Right lung (tissue), 5 donors: ENCODE measurements around the gene DLG5. TPM values are rescaled to one million over a fixed set of nuclear protein-coding genes. Genes with fewer than 3 reads are reported as not detected.

ENCODE experiments used
- DNase-seq, 2 donors: peaks; one replicate each; pipeline ENCODE4 v3.0.0-alpha.2; 2013
- polyA plus RNA-seq, 5 donors: library from polyadenylated mRNA; unstranded; fragments of 120-200 nt; gene quantifications; one replicate each; pipeline versions ENCODE4 v1.2.1 to v1.2.3, GENCODE V29; 2013; ENCODE audit warnings: inconsistent platforms in 1 of 5, low replicate concordance in 1 of 5; ENCODE audit not compliant: insufficient read length in 5 of 5, insufficient read depth in 1 of 5

DLG5 gene
- polyA plus RNA-seq, 5 donors = 37.5 to 53.2 (median 44.3) TPM

DNA sequence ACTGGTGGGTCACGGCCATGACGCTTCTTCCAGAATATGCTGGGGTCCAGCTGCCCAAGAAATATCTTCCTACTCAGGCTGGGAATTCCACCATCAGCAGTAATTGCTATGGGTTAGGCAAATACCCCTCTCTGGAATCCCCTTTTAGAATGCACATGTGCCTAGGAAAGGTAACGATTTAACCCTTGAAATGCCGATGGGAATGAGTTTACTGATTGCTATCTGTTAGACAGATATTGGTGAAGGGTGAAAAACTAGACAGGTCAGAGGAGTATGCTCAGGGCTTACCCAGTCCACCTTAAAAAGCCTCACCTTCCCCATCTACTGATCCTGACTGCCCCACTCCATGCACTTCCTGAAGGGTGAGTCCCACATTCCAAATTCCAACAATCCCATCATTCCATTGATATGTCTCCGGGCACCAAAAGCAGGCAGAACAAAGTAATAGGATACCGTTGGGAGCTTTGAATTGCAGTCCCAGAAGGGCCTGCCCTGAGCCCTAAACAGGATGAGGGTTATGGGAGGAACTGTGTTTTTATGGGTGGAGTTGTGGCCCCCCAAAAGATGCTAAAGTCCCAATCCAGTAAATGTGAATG, 59.3 kb downstream of the DLG5 start:
- DNase-seq = no peak

DNA sequence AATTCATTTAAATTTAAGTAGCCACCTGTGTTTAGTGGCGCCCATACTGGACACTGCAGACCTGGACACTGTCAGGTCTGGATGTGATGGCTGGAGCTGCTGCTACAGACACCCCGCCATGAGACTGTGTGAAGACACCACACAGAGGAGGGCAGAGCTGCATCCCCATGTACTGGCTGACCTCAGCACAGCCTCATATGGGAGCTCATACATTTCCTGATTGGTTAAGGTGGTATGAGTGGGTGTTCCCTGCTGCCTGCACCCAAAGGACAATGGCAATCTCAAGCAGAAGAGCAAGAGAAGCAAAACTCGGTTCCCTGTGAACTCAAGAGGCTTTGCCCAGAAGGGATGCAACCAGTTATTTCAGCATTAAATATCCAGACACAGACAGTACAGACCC, 60.0 kb downstream of the DLG5 start:
- no peak for DNase-seq

DNA sequence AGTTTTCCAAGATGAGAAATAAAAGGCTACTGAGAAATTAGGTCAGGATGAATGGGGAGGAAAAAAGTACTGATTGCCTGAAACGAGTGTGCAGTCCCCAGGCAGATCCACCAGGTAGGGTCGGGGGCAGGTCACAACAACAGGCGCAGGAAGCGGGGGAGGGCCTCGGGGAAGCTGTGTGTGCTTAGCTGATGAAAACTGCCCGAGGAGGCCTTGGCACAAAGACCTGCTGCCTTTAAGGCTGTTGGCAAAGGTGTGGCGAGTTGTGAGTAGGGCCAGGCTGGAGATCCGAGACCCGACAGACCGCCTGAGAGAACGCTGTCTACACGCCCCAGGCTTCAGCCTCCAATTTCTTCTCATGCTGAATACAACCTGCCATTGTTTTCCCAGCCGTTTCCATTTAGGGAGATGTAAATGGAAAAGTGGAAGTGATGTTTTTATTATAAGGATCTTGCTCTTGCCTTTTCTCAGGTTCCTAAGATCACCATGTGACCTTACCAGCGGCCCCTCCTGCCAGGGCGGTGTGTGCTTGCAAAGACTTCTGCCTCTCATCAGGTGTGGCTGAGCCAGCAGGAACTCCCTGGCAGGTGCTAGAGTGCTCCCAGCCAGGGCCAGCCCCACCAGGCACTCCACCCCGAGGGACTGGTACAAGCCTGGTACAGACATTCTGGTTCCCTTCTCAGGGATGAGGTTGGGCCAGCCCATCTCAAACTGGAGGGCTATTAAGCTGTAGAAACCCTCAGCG, 60.8 kb downstream of the DLG5 start:
- no peak for DNase-seq

GRCh38 chr10:77864151-77864851, 62.3 kb downstream of the DLG5 start:
- DNase-seq = no peak

GRCh38 chr10:77863446-77863845, 63.1 kb downstream of the DLG5 start:
- DNase-seq = peak in 1 of 2 donors; percentile 19

DNA sequence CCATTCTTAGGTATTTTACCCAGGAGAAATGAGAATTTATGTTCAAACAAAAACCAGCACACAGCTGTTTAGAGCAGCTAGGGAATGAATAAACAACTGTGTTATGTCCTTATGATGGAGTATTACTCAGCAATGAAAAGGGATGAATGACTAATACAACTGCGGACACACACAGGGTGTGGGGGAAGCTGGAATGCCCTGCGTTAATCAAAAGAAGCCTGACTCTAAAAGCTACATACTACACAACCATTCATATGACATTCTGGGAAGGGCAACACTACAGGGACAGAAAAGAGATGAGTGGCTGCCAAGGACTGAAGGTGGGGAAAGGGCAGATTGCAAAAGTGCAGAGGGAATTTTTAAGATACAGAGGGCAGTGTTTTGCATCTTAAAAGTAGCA, 64.0 kb downstream of the DLG5 start:
- no peak for DNase-seq

DNA sequence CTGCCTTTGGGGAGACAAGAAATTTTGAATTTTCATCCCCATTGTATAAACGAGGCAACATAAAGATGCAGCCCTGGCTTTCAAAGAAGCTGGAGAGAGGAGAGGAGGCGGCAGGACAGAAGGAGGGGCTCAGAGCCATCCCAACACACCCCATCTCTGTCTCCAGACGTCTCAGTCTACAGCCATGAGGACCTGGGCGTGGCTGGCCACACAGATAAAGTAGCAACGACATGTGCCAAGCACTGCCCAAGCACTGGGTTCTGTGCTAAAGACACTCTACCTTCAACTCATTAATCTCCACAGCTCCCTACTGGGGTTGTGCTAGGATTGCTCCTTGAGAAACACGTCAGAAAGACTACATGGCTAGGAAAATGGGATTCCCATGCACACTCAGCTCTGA, 65.2 kb downstream of the DLG5 start:
- DNase-seq = no peak

- DNase-seq = no peak
Measured at GRCh38 chr10:77859865-77860282, 66.7 kb downstream of the DLG5 start.

DNA sequence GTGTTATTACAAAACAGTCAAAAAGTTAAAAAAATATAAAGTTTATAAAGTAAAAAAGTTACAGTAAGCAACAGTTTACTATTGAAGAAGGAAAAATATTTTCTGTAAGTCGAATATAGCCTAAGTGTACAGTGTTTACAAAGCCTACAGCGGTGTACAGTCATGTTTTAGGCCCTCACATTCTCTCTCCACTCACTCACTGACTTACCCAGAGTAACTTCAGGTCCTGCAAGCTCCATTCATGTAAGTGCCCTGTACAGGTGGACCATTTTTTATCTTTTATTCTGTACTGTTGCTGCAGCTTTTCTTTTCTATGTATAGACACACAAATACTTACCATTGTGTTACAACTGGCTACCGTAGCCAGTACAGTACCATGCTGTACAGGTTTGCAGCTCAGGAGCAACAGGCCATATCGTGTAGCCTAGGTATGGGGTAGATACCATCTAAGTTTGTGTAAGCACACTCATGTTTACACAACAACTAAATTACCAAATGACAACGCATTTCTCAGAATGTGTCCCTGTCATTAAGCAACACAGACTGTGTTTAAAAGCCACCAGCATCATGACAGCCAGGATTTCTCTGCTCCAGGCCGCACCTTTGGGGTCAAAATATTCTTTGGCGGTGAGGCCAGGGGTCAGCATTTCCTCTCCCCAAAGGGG, 67.2 kb downstream of the DLG5 start:
- no peak for DNase-seq

DNA sequence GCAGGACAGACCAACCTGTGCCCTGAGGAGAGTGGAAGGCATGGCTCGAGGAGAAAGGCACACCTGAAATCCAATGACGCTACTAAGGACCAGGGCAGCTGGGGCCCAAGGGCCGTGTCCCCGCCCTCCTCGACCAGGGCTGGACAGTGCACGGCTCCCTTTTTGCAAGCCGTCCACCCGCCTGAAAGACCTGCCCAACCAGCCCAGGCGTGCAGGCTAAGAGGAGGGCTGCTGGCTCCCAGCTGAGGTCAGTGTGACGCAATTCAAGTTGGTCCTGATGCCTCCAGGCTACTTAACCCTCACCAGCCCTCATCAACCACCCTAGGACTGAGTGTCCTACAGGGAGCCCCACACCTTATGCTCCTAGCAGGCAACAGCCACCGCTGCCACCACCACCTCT, 69.3 kb downstream of the DLG5 start:
- peak in 1 of 2 donors; percentile 24 for DNase-seq

DNA sequence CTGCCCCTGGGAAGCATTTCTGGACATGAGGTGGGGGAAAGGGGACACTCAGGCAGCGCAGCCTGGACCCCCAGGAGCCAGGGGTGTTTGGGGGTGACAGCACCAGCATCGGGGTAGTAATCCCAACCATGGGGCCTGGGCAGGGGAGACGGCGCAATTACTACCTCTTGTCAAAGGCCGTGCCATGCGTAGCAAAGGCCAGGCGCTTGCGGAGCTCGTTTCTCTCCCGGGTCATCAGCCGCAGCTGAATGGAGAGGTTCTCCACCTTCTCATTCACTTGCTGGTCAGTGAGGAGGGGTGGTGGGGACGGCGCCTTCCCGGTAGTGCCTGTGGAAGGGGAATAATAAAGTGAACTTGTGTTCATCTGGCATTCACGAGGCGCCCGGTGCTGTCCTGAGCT, 70.0 kb downstream of the DLG5 start:
- DNase-seq = no peak

- no peak for DNase-seq
Measured at GRCh38 chr10:77855404-77856155, 71.0 kb downstream of the DLG5 start.

GRCh38 chr10:77854115-77854514, 72.4 kb downstream of the DLG5 start:
- DNase-seq = no peak

DNA sequence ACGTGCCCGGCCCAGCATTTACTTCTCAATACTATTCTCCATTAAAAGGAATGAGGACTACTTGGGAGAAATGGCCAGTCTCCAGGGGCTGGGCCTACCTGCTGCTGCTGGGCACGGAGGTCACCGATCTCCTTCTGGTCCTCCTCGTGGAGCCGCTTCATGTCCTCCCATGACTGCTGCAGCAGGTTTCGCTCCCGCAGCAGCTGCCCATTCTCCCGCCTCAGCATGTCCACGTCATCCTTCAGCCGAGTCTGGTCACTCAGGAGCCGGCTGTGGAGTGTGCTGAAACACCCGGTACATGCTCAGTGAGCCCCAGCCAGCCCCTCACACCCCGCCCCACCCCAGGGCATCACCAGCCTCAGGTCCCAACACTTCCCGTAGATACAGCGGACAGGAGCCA, 73.3 kb downstream of the DLG5 start:
- DNase-seq = no peak

DNA sequence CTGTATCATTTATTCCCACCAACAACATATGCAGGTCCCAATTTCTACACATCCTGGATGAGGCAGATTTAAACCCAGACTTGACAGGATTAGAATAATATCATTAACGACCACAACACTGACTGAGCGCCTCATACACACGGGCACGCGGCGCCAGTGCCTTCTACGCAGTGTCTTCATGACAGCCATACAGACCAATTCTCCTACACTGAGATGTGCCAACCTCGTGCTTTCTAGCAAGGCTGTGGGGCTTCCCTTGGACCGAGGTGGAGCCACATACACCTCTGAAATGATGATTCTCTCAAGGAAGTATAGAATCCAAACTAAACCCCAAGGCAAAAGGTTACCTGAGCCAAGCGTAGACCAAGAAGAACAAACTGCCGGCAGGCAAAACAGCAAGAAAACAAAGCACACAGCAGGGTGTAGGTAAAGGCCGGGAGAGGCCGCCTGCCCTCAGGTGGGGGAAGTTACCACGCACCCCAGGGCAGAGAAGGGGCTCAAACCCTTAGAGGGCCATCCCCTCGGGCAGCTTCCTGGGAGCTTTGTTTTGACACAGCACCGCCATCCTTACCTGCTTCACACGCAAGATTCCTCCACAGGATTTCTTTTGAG, 75.8 kb downstream of the DLG5 start:
- DNase-seq = no peak

DNA sequence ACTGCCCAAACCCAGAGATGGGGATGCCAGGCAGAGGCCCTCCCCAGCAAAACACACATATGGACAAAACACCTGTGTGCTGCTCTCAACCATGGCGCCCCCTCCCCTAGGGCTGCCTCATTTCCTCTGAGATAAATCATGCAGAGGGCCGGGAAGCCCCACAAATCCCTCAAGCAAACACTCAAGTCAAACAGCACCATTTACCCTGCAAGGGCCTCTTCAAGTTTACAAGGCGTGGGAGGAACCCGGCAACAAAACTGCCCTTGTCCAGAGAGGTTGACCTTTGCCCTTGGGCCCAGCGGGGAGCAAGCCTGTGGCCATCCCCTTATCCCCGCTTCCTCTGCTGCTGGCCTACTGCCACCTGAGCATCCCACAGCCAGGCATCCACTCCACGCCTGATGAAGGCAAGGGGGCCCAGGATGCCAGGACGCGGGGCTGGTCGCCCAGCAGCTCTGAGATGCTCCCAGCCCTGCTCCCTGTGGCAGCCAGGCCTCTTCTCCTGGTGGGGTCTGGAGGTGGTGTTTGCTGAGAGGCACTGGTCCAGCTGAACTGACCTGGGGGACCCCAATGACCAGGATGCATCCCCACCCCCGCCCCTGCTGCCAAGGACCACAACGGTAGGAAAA, 77.4 kb downstream of the DLG5 start:
- DNase-seq = no peak

DNA sequence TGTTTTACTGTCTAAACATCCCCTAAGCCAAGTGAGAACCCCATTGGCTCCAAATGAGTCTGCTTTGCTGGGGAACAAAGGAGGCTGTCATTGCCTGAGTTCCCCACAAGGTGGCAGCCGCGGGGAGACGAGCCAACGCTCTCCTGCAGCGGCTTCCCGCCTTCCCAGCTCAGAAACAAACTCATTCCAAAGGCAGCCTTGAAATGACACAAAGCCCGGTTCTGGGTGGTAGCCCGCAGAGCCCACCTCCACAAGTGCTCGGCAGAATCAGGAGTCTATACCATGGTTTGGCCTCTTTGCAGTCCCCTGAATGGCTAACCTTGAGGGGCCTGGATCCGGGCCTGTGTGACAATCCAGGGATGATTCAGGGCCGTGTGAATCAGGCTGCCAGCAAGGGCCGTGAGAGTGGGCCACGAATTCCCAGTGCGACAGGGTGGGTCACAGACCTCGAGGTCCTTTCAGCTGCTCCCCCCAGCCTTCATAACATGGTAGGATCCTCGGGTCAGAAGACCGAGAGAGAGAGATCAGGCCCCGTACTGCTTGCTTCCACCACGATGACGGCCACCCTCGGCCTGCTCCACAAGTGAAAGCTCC, 79.7 kb downstream of the DLG5 start:
- DNase-seq = peak; percentile 68 to 80

DNA sequence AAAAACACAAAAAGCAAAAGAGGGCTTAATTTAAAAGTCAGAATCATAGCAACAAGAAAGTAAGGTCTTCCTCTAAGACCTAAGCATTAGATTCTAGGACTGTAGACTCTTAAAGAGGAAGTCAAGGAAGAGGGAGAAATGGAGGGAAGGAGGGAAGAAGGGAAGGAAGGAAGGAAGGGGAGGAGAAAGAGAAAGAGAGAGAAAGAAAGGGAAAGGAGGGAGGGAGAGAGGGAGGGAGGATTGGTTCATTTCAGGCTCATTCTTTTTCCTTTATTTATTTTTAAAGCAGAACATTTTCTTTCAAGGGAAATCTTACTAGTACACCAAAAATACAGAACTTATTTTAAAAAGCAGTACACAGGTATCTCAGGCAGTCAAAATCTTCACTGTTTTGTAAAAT, 81.1 kb downstream of the DLG5 start:
- DNase-seq = no peak

- no peak for DNase-seq
Measured at GRCh38 chr10:77844713-77845445, 81.7 kb downstream of the DLG5 start.

DNA sequence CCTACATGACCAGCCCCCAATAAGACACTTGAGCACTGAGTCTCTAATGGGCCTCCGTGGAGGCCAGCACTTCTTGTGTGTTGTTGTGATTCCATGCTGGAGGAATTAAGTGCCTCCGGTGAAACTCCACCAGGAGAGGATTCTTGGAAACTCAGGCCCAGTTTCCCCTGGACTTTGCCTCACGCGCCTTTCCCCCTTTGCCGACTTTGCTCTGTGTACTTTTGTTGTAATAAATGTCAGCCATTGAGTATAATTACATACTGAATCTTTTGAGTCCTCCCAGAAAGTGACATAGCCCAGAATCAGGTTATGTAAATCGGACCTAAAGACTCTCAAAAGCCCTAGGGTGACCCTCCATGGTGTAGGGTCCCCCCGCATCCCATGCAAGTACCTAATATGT, 82.4 kb downstream of the DLG5 start:
- no peak for DNase-seq
